Kidney (tissue), 14 donors: Measurements from ENCODE around the gene PSME3. TPM values are rescaled to one million over a fixed set of nuclear protein-coding genes. Genes with fewer than 3 reads are reported as not detected.

Experiments
- DNase-seq, 5 donors: peaks; one replicate each; pipeline ENCODE4 v3.0.0-alpha.2; 2013 to 2020
- FAIRE-seq: peaks from 2 replicates; lab custom pipeline; 2012; peaks lifted over from hg19 to GRCh38; lab: Jason Lieb, UNC
- H3K27ac ChIP-seq, 2 donors: one replicate each; pipeline ENCODE4 v1.7.0; 2013; ENCODE audit warnings: low read depth in 2 of 2, low read length in 2 of 2, inconsistent platforms in 1 of 2
- H3K27me3 ChIP-seq: one replicate; pipeline ENCODE4 v1.7.1; 2013; ENCODE audit warnings: low read length, inconsistent platforms; ENCODE audit not compliant: control insufficient read depth, insufficient read depth
- H3K36me3 ChIP-seq, 3 donors: one replicate each; pipeline versions ENCODE4 v1.7.0 to v1.7.1; 2013; ENCODE audit warnings: low read length in 3 of 3, control low read depth in 1 of 3, inconsistent platforms in 1 of 3; ENCODE audit not compliant: insufficient read depth in 3 of 3, control insufficient read depth in 2 of 3
- H3K4me1 ChIP-seq, 3 donors: one replicate each; pipeline versions ENCODE4 v1.7.0 to v1.7.1; 2013; ENCODE audit warnings: low read length in 3 of 3, inconsistent platforms in 1 of 3, low read depth in 1 of 3; ENCODE audit not compliant: control insufficient read depth in 2 of 3, insufficient read depth in 2 of 3
- H3K4me3 ChIP-seq, 3 donors: one replicate each; pipeline versions ENCODE4 v1.7.0 to v1.8.1; 2013; ENCODE audit warnings: low read length in 3 of 3, control low read depth in 1 of 3, inconsistent platforms in 1 of 3
- H3K9ac ChIP-seq, 3 donors: one replicate each; pipeline versions ENCODE4 v1.7.0 to v1.7.1; 2013; ENCODE audit warnings: low read length in 3 of 3, control low read depth in 1 of 3, inconsistent platforms in 1 of 3
- H3K9me3 ChIP-seq, 3 donors: one replicate each; pipeline versions ENCODE4 v1.7.0 to v1.7.1; 2013; ENCODE audit warnings: low read length in 3 of 3, control low read depth in 1 of 3, inconsistent platforms in 1 of 3; ENCODE audit not compliant: control insufficient read depth in 2 of 3, insufficient read depth in 1 of 3
- intact Hi-C: fragments of 100-400 bp; cut with DNase I; formaldehyde crosslinking; loops from one replicate; pipeline ENCODE4 v1.11.1; 2022
- polyA plus RNA-seq: library from polyadenylated mRNA; stranded (reverse); fragments of 350-450 nt; fragmentation: Illumina TruSeq; extraction: RNeasy Lipid Tissue Mini Kit (QIAGEN cat#74804); gene quantifications from one replicate; pipeline ENCODE4 v1.2.3, GENCODE V29; 2014; ENCODE audit warnings: low read depth, low replicate concordance; ENCODE audit not compliant: insufficient read depth
- total RNA-seq: library from RNA; stranded (reverse); fragmentation: NEBNext Ultra II Directional; extraction: Animal tissue kit (Norgen Biotek cat#: 25700); gene quantifications from one replicate; pipeline ENCODE4 v1.2.1, GENCODE V29; 2021
- TF ChIP-seq, protein P1 (sequence below): IDR thresholded peaks from 3 replicates; pipeline ENCODE4 v1.5.1; 2012; ENCODE audit warnings: mild to moderate bottlenecking, moderate library complexity, borderline replicate concordance; ENCODE audit not compliant: insufficient read depth; ENCODE audit errors: extremely low read depth
- donor health status: control.
- donor health status: control.
- donor health status: control.
- donor health status: control.
- donor health status: control.
- donor health status: DM: yes; HTN: yes; CAD: no.
- donor health status: Normal renal cell carcinoma (clear cell type).

PSME3 gene
- total and polyA plus RNA-seq, 2 donors from 2014 or later = 60.3 to 115 TPM

DNA sequence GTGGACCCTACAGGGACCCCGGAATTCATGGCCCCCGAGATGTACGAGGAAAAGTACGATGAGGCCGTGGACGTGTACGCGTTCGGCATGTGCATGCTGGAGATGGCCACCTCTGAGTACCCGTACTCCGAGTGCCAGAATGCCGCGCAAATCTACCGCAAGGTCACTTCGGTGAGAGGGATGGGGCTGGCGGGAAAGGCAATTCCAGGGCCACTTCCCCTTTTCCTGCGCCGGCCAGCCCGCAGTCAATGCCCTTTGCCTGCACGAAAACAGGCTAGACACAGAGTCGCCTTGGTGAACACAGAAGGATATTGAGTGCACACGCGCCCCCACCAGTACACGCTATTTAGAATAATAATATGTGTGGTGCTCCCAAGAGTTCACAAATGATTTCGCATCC lies 48.8 kb upstream of the PSME3 start:
- intact Hi-C loops = no loop called here
- peaks cover 0 to 8% (median 0%) of the 10 kb centered on the region in 3 donors for H3K36me3 ChIP-seq
- peaks cover 44% of the 10 kb centered on the region for H3K27me3 ChIP-seq
- no peaks in the 10 kb centered on the region for H3K9me3 ChIP-seq
- DNase-seq (peak in 1 of 5 donors; percentile 67), FAIRE-seq (no peak)
- peak overlapping the region in 1 of 2 donors; percentile 67 for H3K27ac ChIP-seq
- peaks cover 0 to 10% (median 2%) of the 10 kb centered on the region in 3 donors for H3K4me1 ChIP-seq
- peak overlapping the region in 1 of 3 donors; percentile 79 for H3K4me3 ChIP-seq
- peak overlapping the region in 1 of 3 donors; percentile 58 for H3K9ac ChIP-seq
- TF ChIP-seq, protein P1, sequence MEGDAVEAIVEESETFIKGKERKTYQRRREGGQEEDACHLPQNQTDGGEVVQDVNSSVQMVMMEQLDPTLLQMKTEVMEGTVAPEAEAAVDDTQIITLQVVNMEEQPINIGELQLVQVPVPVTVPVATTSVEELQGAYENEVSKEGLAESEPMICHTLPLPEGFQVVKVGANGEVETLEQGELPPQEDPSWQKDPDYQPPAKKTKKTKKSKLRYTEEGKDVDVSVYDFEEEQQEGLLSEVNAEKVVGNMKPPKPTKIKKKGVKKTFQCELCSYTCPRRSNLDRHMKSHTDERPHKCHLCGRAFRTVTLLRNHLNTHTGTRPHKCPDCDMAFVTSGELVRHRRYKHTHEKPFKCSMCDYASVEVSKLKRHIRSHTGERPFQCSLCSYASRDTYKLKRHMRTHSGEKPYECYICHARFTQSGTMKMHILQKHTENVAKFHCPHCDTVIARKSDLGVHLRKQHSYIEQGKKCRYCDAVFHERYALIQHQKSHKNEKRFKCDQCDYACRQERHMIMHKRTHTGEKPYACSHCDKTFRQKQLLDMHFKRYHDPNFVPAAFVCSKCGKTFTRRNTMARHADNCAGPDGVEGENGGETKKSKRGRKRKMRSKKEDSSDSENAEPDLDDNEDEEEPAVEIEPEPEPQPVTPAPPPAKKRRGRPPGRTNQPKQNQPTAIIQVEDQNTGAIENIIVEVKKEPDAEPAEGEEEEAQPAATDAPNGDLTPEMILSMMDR = no peak

DNA sequence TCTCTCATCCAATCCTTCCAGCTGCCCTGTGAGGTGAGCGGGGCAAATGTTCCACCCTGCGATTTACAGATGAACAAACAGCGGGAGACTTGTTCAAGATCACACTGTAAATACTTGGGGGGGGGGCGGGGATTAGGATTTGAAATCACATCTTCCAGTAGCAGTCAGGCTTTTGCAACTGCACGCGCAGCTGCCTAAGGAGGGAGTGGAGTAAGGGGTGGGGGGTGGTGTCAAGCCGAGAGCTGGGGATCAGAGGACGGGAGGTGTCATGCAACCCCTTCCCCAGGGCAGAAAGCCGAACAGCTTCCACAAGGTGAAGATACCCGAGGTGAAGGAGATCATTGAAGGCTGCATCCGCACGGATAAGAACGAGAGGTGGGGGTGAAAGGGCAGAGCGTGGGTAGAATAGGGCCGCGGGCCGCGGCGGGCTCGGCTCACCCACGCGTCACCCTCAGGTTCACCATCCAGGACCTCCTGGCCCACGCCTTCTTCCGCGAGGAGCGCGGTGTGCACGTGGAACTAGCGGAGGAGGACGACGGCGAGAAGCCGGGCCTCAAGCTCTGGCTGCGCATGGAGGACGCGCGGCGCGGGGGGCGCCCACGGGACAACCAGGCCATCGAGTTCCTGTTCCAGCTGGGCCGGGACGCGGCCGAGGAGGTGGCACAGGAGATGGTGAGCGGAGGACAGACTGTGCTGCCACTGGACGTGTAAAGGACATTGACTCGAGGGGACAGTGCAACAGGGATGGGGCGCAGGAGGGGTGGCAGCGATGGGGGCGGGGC lies 48.2 kb upstream of the PSME3 start:
- intact Hi-C loops = no loop called here
- Histone ChIP-seq H3K4me3 (peak overlapping the region in 1 of 3 donors; percentile 79), H3K4me1 (peaks cover 0 to 8% (median 2%) of the 10 kb centered on the region in 3 donors), H3K27me3 (peaks cover 44% of the 10 kb centered on the region), H3K9ac (peak overlapping the region in 1 of 3 donors; percentile 58), H3K9me3 (no peaks in the 10 kb centered on the region), H3K36me3 (peaks cover 0 to 8% (median 0%) of the 10 kb centered on the region in 3 donors), H3K27ac (peak overlapping the region; percentile 55 to 60)
- DNase-seq (peak in 2 of 5 donors; percentile 52 to 66), FAIRE-seq (no peak)
- TF ChIP-seq, protein P1 = no peak

DNA sequence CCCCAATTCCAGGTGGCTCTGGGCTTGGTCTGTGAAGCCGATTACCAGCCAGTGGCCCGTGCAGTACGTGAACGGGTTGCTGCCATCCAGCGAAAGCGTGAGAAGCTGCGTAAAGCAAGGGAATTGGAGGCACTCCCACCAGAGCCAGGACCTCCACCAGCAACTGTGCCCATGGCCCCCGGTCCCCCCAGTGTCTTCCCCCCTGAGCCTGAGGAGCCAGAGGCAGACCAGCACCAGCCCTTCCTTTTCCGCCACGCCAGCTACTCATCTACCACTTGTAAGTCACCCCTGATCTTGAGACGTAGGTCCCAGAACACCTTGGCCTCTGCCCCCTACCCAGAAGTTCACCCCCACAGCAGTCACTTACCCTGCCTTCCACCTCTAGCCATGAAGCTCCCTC lies 45.9 kb upstream of the PSME3 start:
- H3K4me3 ChIP-seq = no peak overlapping the region
- H3K9me3 ChIP-seq = no peaks in the 10 kb centered on the region
- peaks cover 0 to 6% (median 2%) of the 10 kb centered on the region in 3 donors for H3K4me1 ChIP-seq
- H3K9ac ChIP-seq = no peak overlapping the region
- FAIRE-seq (no peak), DNase-seq (peak in 1 of 5 donors; percentile 51)
- intact Hi-C loops = no loop called here
- H3K36me3 ChIP-seq = peaks cover 0 to 8% (median 0%) of the 10 kb centered on the region in 3 donors
- H3K27ac ChIP-seq = peak overlapping the region; percentile 6 to 23
- peaks cover 35% of the 10 kb centered on the region for H3K27me3 ChIP-seq
- TF ChIP-seq, protein P1 = no peak
